HCT116 (cell line): ENCODE results near the gene NAA25. TPM values are rescaled to one million over a fixed set of nuclear protein-coding genes. Genes with fewer than 3 reads are reported as not detected.

Experiments used
- ATAC-seq: fragments of 200-7000 bp; cut with Tn5 transposase; 2 replicates; pipeline ENCODE4 v1.9.1; 2020; ENCODE audit warnings: mild to moderate bottlenecking, moderate library complexity
- BruUV-seq: library from RNA; stranded (reverse); fragments of 400-500 nt; replicated peaks from 2 replicates; lab custom pipeline; 2021; lab: Mats Ljungman, UMichigan
- CTCF ChIA-PET: fragments of 300-600 bp; sonication (Branson Sonifier 250); formaldehyde crosslinking; loops from one replicate; lab custom pipeline; 2021; ENCODE audit warnings: antibody characterized with exemption; lab: Charles Lee
- POLR2A ChIA-PET: fragments of 300-600, 350-600 bp; sonication (Branson Sonifier 250); formaldehyde crosslinking; loops from one replicate; lab custom pipeline; 2021; ENCODE audit warnings: antibody characterized with exemption; lab: Charles Lee
- RAD21 ChIA-PET, 2 experiments: fragments of 300-600 bp; sonication (Branson Sonifier 250); formaldehyde crosslinking; loops; one replicate each; lab custom pipeline; 2023; ENCODE audit warnings: low total read pairs in 2 of 2; ENCODE audit not compliant: uncharacterized antibody in 2 of 2, unreplicated experiment in 2 of 2, low non-redundant PET in 1 of 2; lab: Charles Lee
- DNase-seq: peaks from one replicate; pipeline ENCODE4 v3.0.0-alpha.2; 2010; ENCODE audit warnings: low read depth, low spot score
- H2AFZ ChIP-seq: fragments of 200-600 bp; shearing (Covaris generic), sonication (generic); 2 replicates; pipeline ENCODE4 v1.6.1; 2017; ENCODE audit warnings: low read depth, mixed run types, mixed read lengths, antibody characterized with exemption, low read length; ENCODE audit not compliant: poor library complexity, severe bottlenecking
- H3K27ac ChIP-seq: 2 replicates; pipeline ENCODE4 v1.5.1; 2012; ENCODE audit warnings: low read depth, low read length
- H3K27me3 ChIP-seq: fragments of 200-600 bp; sonication (generic); 2 replicates; pipeline ENCODE4 v1.6.1; 2016; ENCODE audit warnings: mixed run types, low read length, mixed read lengths; ENCODE audit not compliant: insufficient read depth
- H3K36me3 ChIP-seq, 2 experiments: fragments of 200-500 bp in 1 of 2; fragments of 200-600 bp in 1 of 2; sonication (Bioruptor generic) in 1 of 2; sonication (generic) in 1 of 2; 2 replicates each; pipeline versions ENCODE4 v1.5.1 to v1.6.1; 2014 to 2016; ENCODE audit warnings: low read length in 2 of 2, inconsistent platforms in 1 of 2, mixed read lengths in 1 of 2, mixed run types in 1 of 2; ENCODE audit not compliant: insufficient read depth in 2 of 2, control insufficient read depth in 1 of 2
- H3K4me1 ChIP-seq, 2 experiments: fragments of 200-600 bp in 1 of 2; sonication (generic) in 1 of 2; 2 replicates each; pipeline versions ENCODE4 v1.5.1 to v1.6.1; 2012 to 2017; ENCODE audit warnings: low read length in 2 of 2, inconsistent platforms in 1 of 2, mild to moderate bottlenecking in 1 of 2, mixed read lengths in 1 of 2, mixed run types in 1 of 2, moderate library complexity in 1 of 2; ENCODE audit not compliant: insufficient read depth in 2 of 2, control insufficient read depth in 1 of 2
- H3K4me2 ChIP-seq: fragments of 200-600 bp; sonication (generic); 2 replicates; pipeline ENCODE4 v1.6.1; 2017; ENCODE audit warnings: mixed run types, low read length, mixed read lengths
- H3K4me3 ChIP-seq, 2 experiments: fragments of 200-600 bp in 1 of 2; sonication (generic) in 1 of 2; replicated peaks in 1 of 2; 2 replicates each; pipeline ENCODE4 v1.5.1; 2011 to 2016; ENCODE audit warnings: low read length in 2 of 2, control low read depth in 1 of 2, low read depth in 1 of 2, mild to moderate bottlenecking in 1 of 2, mixed read lengths in 1 of 2, mixed run types in 1 of 2
- H3K79me2 ChIP-seq: fragments of 200-600 bp; sonication (generic); 2 replicates; pipeline ENCODE4 v1.6.1; 2017; ENCODE audit warnings: mild to moderate bottlenecking, mixed run types, low read length, moderate library complexity, mixed read lengths; ENCODE audit not compliant: insufficient read depth
- H3K9ac ChIP-seq: fragments of 200-600 bp; sonication (generic); 2 replicates; pipeline ENCODE4 v1.6.1; 2016; ENCODE audit warnings: low read length, mixed read lengths
- H3K9me2 ChIP-seq: fragments of 200-600 bp; sonication (generic), shearing (Covaris generic); 2 replicates; pipeline ENCODE4 v1.6.1; 2017; ENCODE audit warnings: mixed run types, mild to moderate bottlenecking, moderate library complexity; ENCODE audit not compliant: insufficient read depth
- H3K9me3 ChIP-seq, 2 experiments: fragments of 200-500 bp in 1 of 2; fragments of 200-600 bp in 1 of 2; sonication (Bioruptor generic) in 1 of 2; sonication (generic) in 1 of 2; 2 replicates each; pipeline ENCODE4 v1.6.1; 2014 to 2017; ENCODE audit warnings: low read length in 2 of 2, mixed read lengths in 2 of 2, inconsistent platforms in 1 of 2, low read depth in 1 of 2, mild to moderate bottlenecking in 1 of 2, mixed run types in 1 of 2, moderate library complexity in 1 of 2; ENCODE audit not compliant: control insufficient read depth in 1 of 2, insufficient read depth in 1 of 2
- H4K20me1 ChIP-seq: fragments of 200-600 bp; sonication (generic), shearing (Covaris generic); 2 replicates; pipeline ENCODE4 v1.6.1; 2017; ENCODE audit warnings: mixed run types, mild to moderate bottlenecking, moderate library complexity; ENCODE audit not compliant: insufficient read depth
- EZH2 ChIP-seq: fragments of 200-600 bp; sonication (generic); IDR thresholded peaks from 2 replicates; pipeline ENCODE4 v1.6.1; 2017; ENCODE audit warnings: antibody characterized with exemption, mixed run types
- TCF7L2 ChIP-seq: IDR thresholded peaks from 2 replicates; pipeline ENCODE4 v1.7.0; 2011; ENCODE audit warnings: borderline replicate concordance, inconsistent platforms; ENCODE audit not compliant: insufficient read depth, insufficient read length; ENCODE audit errors: extremely low read depth
- intact Hi-C: fragments of 100-400 bp; cut with micrococcal nuclease; formaldehyde crosslinking; loops from 2 replicates; pipeline ENCODE4 v1.10.0; 2022
- total RNA-seq: library from RNA; stranded (reverse); gene quantifications from one replicate; pipeline ENCODE4 v1.2.1, GENCODE V29; 2021; ENCODE audit not compliant: unreplicated experiment
- TF ChIP-seq, protein P1 (sequence below): IDR thresholded peaks from 2 replicates; pipeline ENCODE4 v1.6.1; 2012; ENCODE audit warnings: low read depth
- TF ChIP-seq, protein P2 (sequence below), 3 experiments: fragments of 200-600 bp in 1 of 3; sonication (generic) in 1 of 3; IDR thresholded peaks in 2 of 3; conservative IDR thresholded peaks in 1 of 3; 2 replicates each; pipeline ENCODE4 v1.5.1; 2012 to 2017; ENCODE audit warnings: low read depth in 2 of 3, low read length in 2 of 3, antibody characterized with exemption in 1 of 3, borderline replicate concordance in 1 of 3, control low read depth in 1 of 3, mild to moderate bottlenecking in 1 of 3, mixed read lengths in 1 of 3, mixed run types in 1 of 3, moderate library complexity in 1 of 3; ENCODE audit not compliant: insufficient read depth in 1 of 3
- TF ChIP-seq, protein P3 (sequence below): IDR thresholded peaks from 2 replicates; pipeline ENCODE4 v1.6.1; 2011; ENCODE audit warnings: mild to moderate bottlenecking, low read length, moderate library complexity; ENCODE audit not compliant: insufficient replicate concordance; ENCODE audit errors: extremely low read depth

Gene NAA25
- total RNA-seq, 1 experiment from 2014 or later = 56.6 TPM

DNA sequence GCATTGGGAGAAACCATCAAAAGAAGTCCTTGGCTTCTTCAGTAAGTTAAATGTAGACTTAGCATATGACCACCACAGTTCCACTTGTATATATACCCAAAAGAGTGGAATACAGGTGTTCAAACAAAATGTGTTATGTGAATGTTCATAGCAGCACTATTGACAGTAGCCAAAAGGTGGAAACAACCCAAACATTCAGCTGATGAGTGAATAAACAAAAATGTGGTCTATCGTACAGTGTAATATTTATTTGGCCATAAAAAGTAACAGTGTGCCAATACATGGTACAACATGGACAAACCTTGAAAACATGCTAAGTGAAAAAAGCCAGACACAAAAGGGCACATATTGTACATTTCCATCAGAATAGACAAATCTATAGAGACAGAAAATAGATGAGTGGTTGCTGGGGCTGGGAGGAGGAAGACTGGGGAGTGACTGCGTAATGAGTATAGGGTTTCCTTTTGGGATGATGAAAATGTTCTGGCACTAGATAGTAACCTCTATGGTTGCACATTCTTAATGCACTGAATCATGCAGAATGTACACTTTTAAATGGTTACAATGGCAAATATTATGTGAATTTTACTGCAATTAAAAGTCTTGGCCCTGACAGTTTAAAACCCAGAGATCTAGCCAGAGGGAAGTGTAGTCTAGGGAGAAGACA is 89.9 kb downstream of the NAA25 start:
- Histone ChIP-seq H3K79me2 (peaks cover 94% of the 10 kb centered on the region), H3K9me3 (no peaks in the 10 kb centered on the region), H2AFZ (no peak overlapping the region), H3K36me3 (peaks cover 29 to 45% of the 10 kb centered on the region in 2 experiments; a peak in 3 of 4 replicates), H3K9ac (no peak overlapping the region), H3K27ac (no peak overlapping the region), H3K4me3 (no peak overlapping the region), H4K20me1 (peaks cover 8% of the 10 kb centered on the region; the same call in 1 of the 2 replicates), H3K27me3 (no peaks in the 10 kb centered on the region), H3K4me1 (peaks cover 0 to 7% of the 10 kb centered on the region in 2 experiments; a peak in 3 of 4 replicates), H3K4me2 (no peak overlapping the region), H3K9me2 (no peaks in the 10 kb centered on the region)
- BruUV-seq = no TSS peak
- ChIA-PET RAD21 (no interaction called here), POLR2A (no interaction called here), CTCF (no interaction called here)
- intact Hi-C loops = no loop called here
- TF ChIP-seq, protein P1, sequence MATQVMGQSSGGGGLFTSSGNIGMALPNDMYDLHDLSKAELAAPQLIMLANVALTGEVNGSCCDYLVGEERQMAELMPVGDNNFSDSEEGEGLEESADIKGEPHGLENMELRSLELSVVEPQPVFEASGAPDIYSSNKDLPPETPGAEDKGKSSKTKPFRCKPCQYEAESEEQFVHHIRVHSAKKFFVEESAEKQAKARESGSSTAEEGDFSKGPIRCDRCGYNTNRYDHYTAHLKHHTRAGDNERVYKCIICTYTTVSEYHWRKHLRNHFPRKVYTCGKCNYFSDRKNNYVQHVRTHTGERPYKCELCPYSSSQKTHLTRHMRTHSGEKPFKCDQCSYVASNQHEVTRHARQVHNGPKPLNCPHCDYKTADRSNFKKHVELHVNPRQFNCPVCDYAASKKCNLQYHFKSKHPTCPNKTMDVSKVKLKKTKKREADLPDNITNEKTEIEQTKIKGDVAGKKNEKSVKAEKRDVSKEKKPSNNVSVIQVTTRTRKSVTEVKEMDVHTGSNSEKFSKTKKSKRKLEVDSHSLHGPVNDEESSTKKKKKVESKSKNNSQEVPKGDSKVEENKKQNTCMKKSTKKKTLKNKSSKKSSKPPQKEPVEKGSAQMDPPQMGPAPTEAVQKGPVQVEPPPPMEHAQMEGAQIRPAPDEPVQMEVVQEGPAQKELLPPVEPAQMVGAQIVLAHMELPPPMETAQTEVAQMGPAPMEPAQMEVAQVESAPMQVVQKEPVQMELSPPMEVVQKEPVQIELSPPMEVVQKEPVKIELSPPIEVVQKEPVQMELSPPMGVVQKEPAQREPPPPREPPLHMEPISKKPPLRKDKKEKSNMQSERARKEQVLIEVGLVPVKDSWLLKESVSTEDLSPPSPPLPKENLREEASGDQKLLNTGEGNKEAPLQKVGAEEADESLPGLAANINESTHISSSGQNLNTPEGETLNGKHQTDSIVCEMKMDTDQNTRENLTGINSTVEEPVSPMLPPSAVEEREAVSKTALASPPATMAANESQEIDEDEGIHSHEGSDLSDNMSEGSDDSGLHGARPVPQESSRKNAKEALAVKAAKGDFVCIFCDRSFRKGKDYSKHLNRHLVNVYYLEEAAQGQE = no peak
- TF ChIP-seq EZH2 (no peak), TCF7L2 (no peak)
- TF ChIP-seq, protein P2, sequence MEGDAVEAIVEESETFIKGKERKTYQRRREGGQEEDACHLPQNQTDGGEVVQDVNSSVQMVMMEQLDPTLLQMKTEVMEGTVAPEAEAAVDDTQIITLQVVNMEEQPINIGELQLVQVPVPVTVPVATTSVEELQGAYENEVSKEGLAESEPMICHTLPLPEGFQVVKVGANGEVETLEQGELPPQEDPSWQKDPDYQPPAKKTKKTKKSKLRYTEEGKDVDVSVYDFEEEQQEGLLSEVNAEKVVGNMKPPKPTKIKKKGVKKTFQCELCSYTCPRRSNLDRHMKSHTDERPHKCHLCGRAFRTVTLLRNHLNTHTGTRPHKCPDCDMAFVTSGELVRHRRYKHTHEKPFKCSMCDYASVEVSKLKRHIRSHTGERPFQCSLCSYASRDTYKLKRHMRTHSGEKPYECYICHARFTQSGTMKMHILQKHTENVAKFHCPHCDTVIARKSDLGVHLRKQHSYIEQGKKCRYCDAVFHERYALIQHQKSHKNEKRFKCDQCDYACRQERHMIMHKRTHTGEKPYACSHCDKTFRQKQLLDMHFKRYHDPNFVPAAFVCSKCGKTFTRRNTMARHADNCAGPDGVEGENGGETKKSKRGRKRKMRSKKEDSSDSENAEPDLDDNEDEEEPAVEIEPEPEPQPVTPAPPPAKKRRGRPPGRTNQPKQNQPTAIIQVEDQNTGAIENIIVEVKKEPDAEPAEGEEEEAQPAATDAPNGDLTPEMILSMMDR (IDR thresholded peaks at IDR 0.05 in 2 of 3, conservative IDR thresholded peaks at IDR 0.05 in 1 of 3; ENCODE audit: borderline replicate concordance in 1 of 3, insufficient read depth in 1 of 3, low read depth in 2 of 3, low read length in 2 of 3) = no peak
- TF ChIP-seq, protein P3, sequence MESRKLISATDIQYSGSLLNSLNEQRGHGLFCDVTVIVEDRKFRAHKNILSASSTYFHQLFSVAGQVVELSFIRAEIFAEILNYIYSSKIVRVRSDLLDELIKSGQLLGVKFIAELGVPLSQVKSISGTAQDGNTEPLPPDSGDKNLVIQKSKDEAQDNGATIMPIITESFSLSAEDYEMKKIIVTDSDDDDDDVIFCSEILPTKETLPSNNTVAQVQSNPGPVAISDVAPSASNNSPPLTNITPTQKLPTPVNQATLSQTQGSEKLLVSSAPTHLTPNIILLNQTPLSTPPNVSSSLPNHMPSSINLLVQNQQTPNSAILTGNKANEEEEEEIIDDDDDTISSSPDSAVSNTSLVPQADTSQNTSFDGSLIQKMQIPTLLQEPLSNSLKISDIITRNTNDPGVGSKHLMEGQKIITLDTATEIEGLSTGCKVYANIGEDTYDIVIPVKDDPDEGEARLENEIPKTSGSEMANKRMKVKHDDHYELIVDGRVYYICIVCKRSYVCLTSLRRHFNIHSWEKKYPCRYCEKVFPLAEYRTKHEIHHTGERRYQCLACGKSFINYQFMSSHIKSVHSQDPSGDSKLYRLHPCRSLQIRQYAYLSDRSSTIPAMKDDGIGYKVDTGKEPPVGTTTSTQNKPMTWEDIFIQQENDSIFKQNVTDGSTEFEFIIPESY = no peak
- ATAC-seq (no peak), DNase-seq (no peak)
